ENCODE data around the gene MRE11. TPM values are rescaled to one million over a fixed set of nuclear protein-coding genes. Genes with fewer than 3 reads are reported as not detected.

The MRE11 gene
- 8.1 and 10.3 TPM in 2 replicates for polyA plus RNA-seq (2011; rRNA removed)
- polyA minus RNA-seq (2011; rRNA and poly(A)+ RNA removed): 5.7 and 7.5 TPM in 2 replicates

DNA sequence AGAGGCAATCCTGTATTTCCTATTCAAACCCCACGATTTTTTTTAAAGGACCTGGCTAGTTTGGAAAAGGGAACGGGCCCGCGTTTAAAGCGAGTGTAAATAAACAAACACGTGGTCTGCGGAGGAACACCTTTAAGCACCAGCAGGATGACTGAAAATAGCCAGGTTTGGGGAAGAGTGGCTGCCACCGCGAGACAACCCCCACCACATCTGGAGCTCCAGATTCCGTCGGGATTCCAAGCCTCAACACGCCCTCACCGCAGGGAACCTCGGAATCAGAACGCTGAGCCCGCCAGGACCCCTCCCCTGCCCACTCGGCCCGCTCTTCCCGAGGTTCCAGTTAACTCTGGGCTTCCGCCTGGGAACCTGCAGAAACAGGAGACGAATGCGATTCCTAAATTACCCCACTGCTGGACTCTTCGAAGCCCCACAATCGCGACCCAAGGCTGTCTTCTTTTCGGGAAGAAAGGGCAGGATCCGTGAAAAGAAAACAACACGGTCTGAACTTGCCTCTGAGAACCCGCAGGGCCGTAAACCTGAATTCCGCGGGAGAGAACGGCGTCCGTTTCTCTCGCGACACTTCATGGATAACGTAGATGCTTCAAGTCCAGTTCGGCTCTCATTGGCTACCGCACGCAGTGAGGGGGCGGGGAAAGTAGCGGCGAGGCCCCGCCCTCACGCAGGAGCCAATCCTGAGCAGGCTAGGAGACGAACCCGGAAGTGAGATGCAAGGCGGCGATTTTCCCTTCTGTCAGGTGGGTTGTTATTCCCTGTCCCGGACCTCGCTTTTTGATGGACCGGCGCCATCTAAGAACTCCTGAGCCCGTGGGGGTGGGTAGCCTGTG is at the start of gene MRE11, which contains the start of gene ANKRD49:
MRE11 (minus strand) TSS at position 564 of the 845 bp plus-strand sequence. CDS start 1,043 bp downstream, outside the sequence.
ANKRD49 (plus strand) TSS at position 704 of the 845 bp plus-strand sequence. CDS start 2,710 bp downstream, outside the sequence.
- ChIA-PET POLR2A (interaction anchor here (0.6 kb wide), 1 partner anchor 704 kb away, joined by 6 read pairs; no protein-coding TSS in a partner anchor), CTCF (interaction anchor here (4.4 kb wide), 1 partner anchor 598 kb away, joined by 22 read pairs; no protein-coding TSS in a partner anchor)
- peak; percentile 95 for DNase-seq (ENCODE audit: low read depth, low spot score)
- peak within 1 kb of the TSS; percentile 91 for H3K27ac ChIP-seq (ENCODE audit: low read depth, low read length)
- TF ChIP-seq, protein P1, sequence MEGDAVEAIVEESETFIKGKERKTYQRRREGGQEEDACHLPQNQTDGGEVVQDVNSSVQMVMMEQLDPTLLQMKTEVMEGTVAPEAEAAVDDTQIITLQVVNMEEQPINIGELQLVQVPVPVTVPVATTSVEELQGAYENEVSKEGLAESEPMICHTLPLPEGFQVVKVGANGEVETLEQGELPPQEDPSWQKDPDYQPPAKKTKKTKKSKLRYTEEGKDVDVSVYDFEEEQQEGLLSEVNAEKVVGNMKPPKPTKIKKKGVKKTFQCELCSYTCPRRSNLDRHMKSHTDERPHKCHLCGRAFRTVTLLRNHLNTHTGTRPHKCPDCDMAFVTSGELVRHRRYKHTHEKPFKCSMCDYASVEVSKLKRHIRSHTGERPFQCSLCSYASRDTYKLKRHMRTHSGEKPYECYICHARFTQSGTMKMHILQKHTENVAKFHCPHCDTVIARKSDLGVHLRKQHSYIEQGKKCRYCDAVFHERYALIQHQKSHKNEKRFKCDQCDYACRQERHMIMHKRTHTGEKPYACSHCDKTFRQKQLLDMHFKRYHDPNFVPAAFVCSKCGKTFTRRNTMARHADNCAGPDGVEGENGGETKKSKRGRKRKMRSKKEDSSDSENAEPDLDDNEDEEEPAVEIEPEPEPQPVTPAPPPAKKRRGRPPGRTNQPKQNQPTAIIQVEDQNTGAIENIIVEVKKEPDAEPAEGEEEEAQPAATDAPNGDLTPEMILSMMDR (IDR thresholded peaks at IDR 0.05; ENCODE audit: low read depth, low read length): no peak
- no peaks in the 10 kb centered on the region for H3K27me3 ChIP-seq (ENCODE audit: control insufficient read depth, insufficient read depth, low read length)
- H3K4me3 ChIP-seq (ENCODE audit: low read depth, low read length): peak within 1 kb of the TSS; percentile 88
- no peaks in the 10 kb centered on the region for H3K9me3 ChIP-seq (ENCODE audit: control insufficient read depth, insufficient read depth, low read length)

DNA sequence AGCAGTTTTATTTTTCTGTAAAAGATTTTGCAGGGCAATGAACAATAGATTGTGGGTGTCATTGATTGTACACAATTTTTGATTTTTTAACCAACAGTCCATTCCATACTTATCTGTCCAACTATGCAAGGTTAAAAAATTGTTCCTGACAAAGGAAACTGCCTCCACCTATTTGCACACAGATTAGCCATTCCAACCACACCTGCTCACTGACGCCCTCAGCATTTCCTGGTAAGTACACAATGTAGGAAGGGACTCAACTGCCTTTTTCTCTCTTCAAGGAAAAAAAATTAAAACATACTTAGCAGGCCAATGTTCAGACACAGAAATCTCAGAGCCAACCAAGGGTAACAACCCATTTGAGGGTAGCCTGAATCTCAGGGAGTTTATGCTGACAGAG is 45.8 kb upstream of the MRE11 start:
- H3K27me3 ChIP-seq (ENCODE audit: control insufficient read depth, insufficient read depth, low read length): no peaks in the 10 kb centered on the region
- CTCF ChIA-PET: interaction anchor here (1.2 kb wide), 1 partner anchor 64 kb away, joined by 4 read pairs; no protein-coding TSS in a partner anchor
- H3K9me3 ChIP-seq (ENCODE audit: control insufficient read depth, insufficient read depth, low read length): no peaks in the 10 kb centered on the region
- POLR2A ChIA-PET: no interaction called here
- TF ChIP-seq, protein P1 (IDR thresholded peaks at IDR 0.05; ENCODE audit: low read depth, low read length): no peak
- no peak overlapping the region for H3K4me3 ChIP-seq (ENCODE audit: low read depth, low read length)
- DNase-seq (ENCODE audit: low read depth, low spot score): no peak
- no peak overlapping the region for H3K27ac ChIP-seq (ENCODE audit: low read depth, low read length)

- POLR2A ChIA-PET: no interaction called here
- TF ChIP-seq, protein P1 (IDR thresholded peaks at IDR 0.05; ENCODE audit: low read depth, low read length): no peak
- CTCF ChIA-PET: interaction anchor here (0.8 to 2.9 kb wide), 3 partner anchors 18 to 86 kb away, joined by 4 to 11 read pairs (median 5); no protein-coding TSS in a partner anchor
- Histone ChIP-seq H3K4me3 (ENCODE audit: low read depth, low read length) (no peak overlapping the region), H3K27ac (ENCODE audit: low read depth, low read length) (no peak overlapping the region), H3K9me3 (ENCODE audit: control insufficient read depth, insufficient read depth, low read length) (no peaks in the 10 kb centered on the region), H3K27me3 (ENCODE audit: control insufficient read depth, insufficient read depth, low read length) (no peaks in the 10 kb centered on the region)
- peak; percentile 44 for DNase-seq (ENCODE audit: low read depth, low spot score)
Measured at GRCh38 chr11:94537031-94537600, 43.5 kb upstream of the MRE11 start.

DNA sequence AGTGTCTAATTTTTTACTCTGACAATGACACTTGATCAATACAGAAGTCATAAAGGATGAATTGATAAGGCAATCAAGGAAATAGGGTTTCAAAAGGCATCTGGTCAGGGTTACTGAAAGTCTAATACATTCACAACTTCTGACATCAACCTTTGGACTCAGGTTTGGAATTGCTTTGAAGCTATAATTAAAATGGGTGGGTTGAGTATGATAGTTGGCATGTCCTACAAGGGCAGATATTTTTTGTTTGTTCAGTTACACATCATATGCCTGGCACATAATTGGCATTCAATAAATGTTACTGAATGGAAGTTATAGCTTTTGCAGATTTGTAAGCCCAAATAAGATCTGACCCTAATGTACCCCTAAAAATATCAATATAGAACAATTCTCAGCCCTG is 42.7 kb upstream of the MRE11 start:
- no peak overlapping the region for H3K27ac ChIP-seq (ENCODE audit: low read depth, low read length)
- ChIA-PET POLR2A (no interaction called here), CTCF (interaction anchor here (0.8 to 2.9 kb wide), 3 partner anchors 17 to 87 kb away, joined by 4 to 11 read pairs (median 5); no protein-coding TSS in a partner anchor)
- no peaks in the 10 kb centered on the region for H3K9me3 ChIP-seq (ENCODE audit: control insufficient read depth, insufficient read depth, low read length)
- TF ChIP-seq, protein P1 (IDR thresholded peaks at IDR 0.05; ENCODE audit: low read depth, low read length): no peak
- H3K27me3 ChIP-seq (ENCODE audit: control insufficient read depth, insufficient read depth, low read length): no peaks in the 10 kb centered on the region
- DNase-seq (ENCODE audit: low read depth, low spot score): no peak
- H3K4me3 ChIP-seq (ENCODE audit: low read depth, low read length): no peak overlapping the region

Measured in AG04450 (cell line).